HG02852 (cell line): ENCODE results near the gene OGFOD3.
"Not testable (repeated sequence)": the region's sequence is repeated elsewhere in the genome, so short reads cannot be mapped to it uniquely, and the experiment has no call there.

ENCODE experiments used
- ATAC-seq: cut with Tn5 transposase; IDR thresholded peaks from one replicate; pipeline ENCODE4 v1.9.1; 2021; ENCODE audit warnings: mild to moderate bottlenecking, moderate library complexity; ENCODE audit not compliant: unreplicated experiment

Gene OGFOD3

DNA sequence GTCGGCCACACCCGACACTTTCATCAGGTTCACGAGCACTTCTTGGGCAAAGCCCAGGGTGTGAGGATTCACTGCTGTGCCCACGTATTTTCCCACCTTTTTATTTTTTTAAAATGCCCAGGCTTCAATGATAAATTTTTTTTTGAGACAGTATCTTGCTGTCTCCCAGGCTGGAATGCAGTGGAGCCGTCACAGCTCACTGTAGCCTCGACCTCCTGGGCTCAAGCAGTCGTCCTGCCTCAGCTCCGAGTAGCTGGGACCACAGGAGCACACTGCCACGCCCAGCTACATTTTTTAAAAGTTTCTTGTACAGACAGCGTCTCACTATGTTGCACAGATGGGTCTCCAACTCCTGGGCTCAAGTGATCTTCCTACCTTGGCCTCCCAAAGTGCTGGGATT, 29.0 kb downstream of the OGFOD3 start:
- ATAC-seq: no peak

DNA sequence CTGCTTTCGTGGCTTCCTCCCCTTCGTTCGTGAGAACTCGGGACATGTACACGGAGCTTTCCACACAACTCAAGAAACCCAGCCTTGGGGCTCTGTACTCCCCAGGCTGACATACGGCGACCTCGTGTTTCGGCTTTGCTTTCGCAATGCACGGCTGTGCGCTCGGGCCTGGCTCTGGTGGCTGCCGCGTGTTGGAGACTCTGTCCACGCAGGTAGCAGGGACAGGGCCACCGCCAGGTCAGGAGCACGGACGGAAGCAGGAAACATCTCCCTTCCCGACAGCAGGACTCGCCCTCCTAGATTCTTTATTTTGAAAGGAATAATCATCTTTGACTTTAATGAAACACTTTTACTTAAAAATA, 29.5 kb downstream of the OGFOD3 start:
- ATAC-seq: no peak

DNA sequence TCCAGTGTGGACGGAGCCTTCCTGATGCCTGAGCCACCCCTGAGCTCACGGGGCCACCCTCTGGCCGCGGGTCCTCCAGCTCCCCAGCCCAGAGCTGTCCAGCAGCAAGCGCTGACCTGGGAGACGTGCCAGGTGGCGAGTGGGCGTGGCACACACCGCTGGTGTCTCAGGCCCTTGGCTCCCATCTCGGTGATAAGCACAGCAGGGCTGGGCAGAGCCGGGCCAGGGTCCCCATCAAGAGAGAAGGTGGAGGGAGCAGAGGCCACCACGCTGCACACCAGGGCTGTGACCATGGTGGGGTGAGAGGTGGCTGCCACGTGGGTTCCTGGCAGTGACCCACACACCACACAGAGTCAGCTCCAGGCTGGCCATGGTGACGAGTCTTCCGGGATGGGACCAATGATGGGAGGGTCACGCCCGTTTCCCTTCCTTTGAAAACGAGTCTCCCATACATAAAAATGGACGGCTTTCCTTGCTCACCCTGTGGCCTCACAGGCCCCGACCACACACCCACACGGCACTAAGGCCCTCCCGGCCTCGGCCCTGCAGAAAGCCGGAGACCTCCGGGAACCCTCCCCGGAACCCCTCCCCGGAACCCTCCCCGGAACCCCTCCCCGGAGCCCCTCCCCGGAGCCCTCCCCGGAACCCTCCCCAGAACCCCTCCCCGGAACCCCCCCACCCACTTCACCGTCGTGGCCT, 30.0 kb downstream of the OGFOD3 start:
- ATAC-seq: no peak

GRCh38 chr17:82387705-82388106, 30.7 kb downstream of the OGFOD3 start:
- ATAC-seq: no peak

DNA sequence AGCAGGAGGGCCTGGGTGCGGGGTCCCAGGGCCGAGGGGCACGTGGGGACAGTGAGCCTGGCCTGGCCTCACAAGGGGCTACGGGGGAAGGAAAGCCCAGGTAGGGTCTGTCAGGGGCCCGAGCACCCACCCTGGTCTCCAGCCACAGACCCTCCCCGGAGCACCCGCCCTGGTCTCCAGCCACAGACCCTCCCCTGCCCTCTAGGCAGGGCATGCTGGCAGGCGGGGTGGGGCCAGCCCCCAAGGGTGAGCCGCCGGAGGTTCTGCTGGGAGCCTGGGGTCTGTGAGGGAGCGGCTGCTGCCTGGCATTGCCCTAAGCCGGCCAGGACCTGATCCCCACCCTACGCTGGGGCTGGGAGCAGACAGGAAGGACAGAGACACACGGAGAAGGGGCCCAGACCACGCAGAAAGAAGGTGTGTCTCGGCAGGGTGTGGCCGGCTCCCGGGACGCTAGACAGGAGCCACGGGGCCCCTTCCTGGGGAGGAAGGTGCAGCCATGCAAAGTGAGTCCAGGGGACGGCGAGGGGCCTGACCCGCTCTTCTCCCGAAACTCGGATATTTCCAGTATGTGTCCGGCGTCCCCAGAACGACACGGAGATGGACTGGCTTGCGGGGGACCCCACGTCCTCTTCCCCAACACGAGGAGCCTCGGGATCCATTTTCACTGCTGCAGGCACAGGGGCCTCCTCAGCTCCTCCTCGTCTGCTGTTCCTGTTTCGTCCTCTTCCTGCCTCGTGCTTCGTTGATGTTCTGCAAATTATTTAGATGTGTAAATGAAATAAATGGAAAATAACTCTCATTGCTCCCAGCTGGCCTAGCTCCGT, 31.3 kb downstream of the OGFOD3 start:
- no peak for ATAC-seq

GRCh38 chr17:82386255-82386831, 32.0 kb downstream of the OGFOD3 start:
- ATAC-seq: no peak

GRCh38 chr17:82385559-82386254, 32.7 kb downstream of the OGFOD3 start:
- no peak for ATAC-seq

- ATAC-seq: no peak
These were observed 33.5 kb downstream of the OGFOD3 start for GRCh38 chr17:82384730-82385481.

- ATAC-seq: no peak
These were observed 34.2 kb downstream of the OGFOD3 start for GRCh38 chr17:82384051-82384729.

GRCh38 chr17:82383411-82383810, 35.0 kb downstream of the OGFOD3 start:
- no peak for ATAC-seq

DNA sequence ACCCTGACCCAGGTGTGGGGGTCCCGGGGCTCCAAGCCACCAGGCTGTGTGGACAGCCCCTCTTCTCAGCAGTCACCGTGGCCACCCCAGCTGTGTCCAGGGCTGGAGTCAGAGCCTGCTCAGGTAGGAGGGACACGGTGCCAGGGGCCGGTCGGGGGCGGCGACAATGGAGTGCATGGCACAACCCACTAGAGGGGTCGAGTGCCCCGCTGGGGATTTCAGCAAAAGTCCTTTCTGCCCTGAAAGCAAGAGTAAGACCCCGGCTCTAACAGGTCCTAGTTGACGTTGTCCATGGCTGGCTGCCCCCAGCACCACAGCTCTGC, 35.5 kb downstream of the OGFOD3 start:
- no peak for ATAC-seq

DNA sequence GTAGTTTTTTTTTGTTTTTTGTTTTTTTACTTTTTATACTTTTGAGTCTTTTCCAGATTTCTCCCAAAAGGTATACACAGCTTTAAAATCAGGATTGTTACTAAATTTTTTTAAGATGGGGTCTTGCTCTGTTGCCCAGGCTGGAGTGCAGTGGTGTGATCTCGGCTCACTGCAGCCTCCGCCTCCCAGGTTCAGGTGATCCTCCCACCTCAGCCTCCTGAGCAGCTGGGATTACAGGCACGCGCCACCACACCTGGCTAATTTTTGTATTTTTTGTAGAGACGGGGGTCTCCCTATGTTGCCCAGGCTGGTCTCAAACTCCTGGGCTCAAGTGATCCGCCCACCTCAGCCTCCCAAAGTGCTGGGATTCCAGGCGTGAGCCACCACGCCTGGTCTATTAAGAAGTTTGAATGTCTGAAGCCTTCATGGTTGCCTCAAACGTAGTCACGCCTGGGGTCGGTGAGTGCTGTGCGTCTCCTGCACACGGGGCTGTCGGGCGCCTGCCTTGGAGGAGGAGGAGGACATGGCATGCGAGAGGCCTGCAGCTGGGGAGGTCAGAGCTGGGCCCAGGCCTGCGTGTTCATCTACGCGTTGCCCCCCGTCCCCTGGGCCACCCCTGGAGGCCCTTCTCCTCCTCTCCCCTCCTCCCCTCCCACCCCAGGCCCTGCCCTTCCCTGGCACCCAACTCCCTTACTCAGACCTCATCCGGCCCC, 36.0 kb downstream of the OGFOD3 start:
- not testable (repeated sequence) for ATAC-seq

GRCh38 chr17:82381703-82382009, 36.7 kb downstream of the OGFOD3 start:
- ATAC-seq: not testable (repeated sequence)

DNA sequence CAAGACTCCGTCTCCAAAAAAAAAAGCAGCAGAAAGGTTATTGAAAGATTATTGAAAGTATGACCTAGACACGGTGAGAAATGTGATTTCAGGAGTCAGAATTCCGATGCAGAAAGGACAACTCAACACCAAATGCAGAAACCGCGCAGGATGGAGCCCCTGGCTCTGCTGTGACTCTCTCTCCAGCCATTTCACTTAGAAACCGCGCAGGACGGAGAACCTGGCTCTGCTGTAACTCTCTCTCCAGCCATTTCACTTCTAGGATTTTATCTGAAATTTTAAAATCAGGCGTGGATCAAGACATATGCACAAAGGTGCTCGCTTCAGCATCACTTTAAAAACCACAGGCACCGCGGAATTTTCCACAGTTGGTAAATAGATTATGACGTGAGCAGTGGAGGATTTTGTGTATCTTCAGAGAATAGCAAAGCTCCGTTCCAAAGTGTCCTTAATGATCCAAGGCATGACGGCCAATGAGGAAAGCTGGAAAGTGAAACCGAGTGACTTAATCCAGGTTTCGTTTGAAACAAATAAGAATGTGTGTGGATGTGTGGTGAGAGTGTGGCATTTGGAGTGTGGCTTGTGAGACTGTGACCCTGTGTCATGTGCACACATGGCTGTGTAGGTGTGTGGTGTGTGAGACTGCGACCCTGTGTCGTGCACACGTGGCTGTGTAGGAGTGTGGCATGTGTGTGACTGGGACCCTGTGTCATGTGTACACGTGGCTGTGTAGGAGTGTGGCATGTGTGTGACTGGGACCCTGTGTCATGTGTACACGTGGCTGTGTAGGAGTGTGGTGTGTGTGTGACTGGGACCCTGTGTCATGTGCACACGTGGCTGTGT, 37.3 kb downstream of the OGFOD3 start:
- no peak for ATAC-seq

GRCh38 chr17:82378741-82379021, 39.7 kb downstream of the OGFOD3 start:
- no peak for ATAC-seq

GRCh38 chr17:82377924-82378740, 40.3 kb downstream of the OGFOD3 start:
- no peak for ATAC-seq

DNA sequence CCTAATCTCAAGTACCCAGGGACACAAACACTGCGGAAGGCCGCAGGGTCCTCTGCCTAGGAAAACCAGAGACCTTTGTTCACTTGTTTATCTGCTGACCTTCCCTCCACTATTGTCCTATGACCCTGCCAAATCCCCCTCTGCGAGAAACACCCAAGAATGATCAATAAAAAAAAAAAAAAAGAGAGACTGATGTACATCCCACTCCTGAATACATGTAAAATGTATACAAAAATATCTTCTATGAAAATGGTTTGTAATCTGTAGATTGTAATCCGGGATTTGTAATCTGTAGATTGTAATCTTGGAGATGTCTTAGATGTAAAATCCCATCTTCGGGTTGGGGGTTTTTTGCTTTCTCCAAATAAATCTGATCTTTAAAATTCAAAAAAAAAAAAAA, 41.1 kb downstream of the OGFOD3 start:
- ATAC-seq: not testable (repeated sequence)

- ATAC-seq: no peak
These were observed 42.2 kb downstream of the OGFOD3 start for GRCh38 chr17:82376042-82376730.
